GM12878 (cell line): ENCODE measurements around the gene CDK17. TPM values are rescaled to one million over a fixed set of nuclear protein-coding genes. Genes with fewer than 3 reads are reported as not detected.
A peak's percentile ranks its signal among the peaks of the same experiment; 100 is the strongest.

Experiments
- CEBPB ChIP-seq, 2 experiments: fragments of 150-350 bp in 1 of 2; IDR thresholded peaks; 2 replicates each; pipeline ENCODE4 v1.6.1; 2012 to 2014; ENCODE audit warnings: low read depth in 2 of 2, low read length in 2 of 2, borderline replicate concordance in 1 of 2, inconsistent platforms in 1 of 2
- ESRRA ChIP-seq: IDR thresholded peaks from 2 replicates; pipeline ENCODE4 v1.6.1; 2012; ENCODE audit warnings: mild to moderate bottlenecking, low read length, improper control_type of control experiment
- FOXM1 ChIP-seq: IDR thresholded peaks from 2 replicates; pipeline ENCODE4 v1.6.1; 2012; ENCODE audit warnings: low read depth, mild to moderate bottlenecking, inconsistent platforms, low read length, moderate library complexity
- HDGF ChIP-seq: fragments of 450-650 bp; IDR thresholded peaks from 2 replicates; pipeline ENCODE4 v1.6.1; 2016; ENCODE audit warnings: antibody characterized with exemption
- POLR2AphosphoS2 ChIP-seq: IDR thresholded peaks from 2 replicates; pipeline ENCODE4 v1.6.1; 2011; ENCODE audit warnings: low read depth, mild to moderate bottlenecking, low read length, improper control_type of control experiment, moderate library complexity
- POU2F2 ChIP-seq: IDR thresholded peaks from 3 replicates; pipeline ENCODE4 v1.6.1; 2011; ENCODE audit warnings: low read depth, mild to moderate bottlenecking, low read length, borderline replicate concordance
- RELA ChIP-seq: fragments of 450-650 bp; IDR thresholded peaks from 2 replicates; pipeline ENCODE4 v1.8.0; 2014; ENCODE audit warnings: borderline replicate concordance; ENCODE audit not compliant: partially characterized antibody
- RELB ChIP-seq: fragments of 450-650 bp; IDR thresholded peaks from 2 replicates; pipeline ENCODE4 v1.6.1; 2017; ENCODE audit warnings: low read depth, mild to moderate bottlenecking, moderate library complexity
- RUNX3 ChIP-seq: IDR thresholded peaks from 2 replicates; pipeline ENCODE4 v1.6.1; 2012; ENCODE audit warnings: low read length, inconsistent platforms
- SMC3 ChIP-seq: IDR thresholded peaks from 2 replicates; pipeline ENCODE4 v1.6.1; 2011; ENCODE audit warnings: low read length, improper control_type of control experiment, borderline replicate concordance
- TBL1XR1 ChIP-seq: IDR thresholded peaks from 2 replicates; pipeline ENCODE4 v1.6.1; 2012; ENCODE audit warnings: low read depth, low read length, improper control_type of control experiment
- TCF3 ChIP-seq: IDR thresholded peaks from 2 replicates; pipeline ENCODE4 v1.6.1; 2012; ENCODE audit warnings: low read depth, mild to moderate bottlenecking, low read length, borderline replicate concordance; ENCODE audit not compliant: insufficient read depth
- TCF7 ChIP-seq: IDR thresholded peaks from 2 replicates; pipeline ENCODE4 v1.6.1; 2014; ENCODE audit warnings: antibody characterized with exemption, borderline replicate concordance
- WRNIP1 ChIP-seq: IDR thresholded peaks from 2 replicates; pipeline ENCODE4 v1.6.1; 2011; ENCODE audit warnings: low read depth, low read length, improper control_type of control experiment, borderline replicate concordance
- YY1 ChIP-seq: IDR thresholded peaks from 2 replicates; pipeline ENCODE4 v1.6.1; 2011; ENCODE audit warnings: low read depth, mild to moderate bottlenecking, low read length
- ZBTB4 ChIP-seq: fragments of 450-650 bp; formaldehyde crosslinking; IDR thresholded peaks from 2 replicates; pipeline ENCODE4 v1.4.0; 2022; ENCODE audit warnings: mild to moderate bottlenecking, moderate library complexity
- ZBTB40 ChIP-seq: fragments of 450-650 bp; IDR thresholded peaks from 2 replicates; pipeline ENCODE4 v1.6.1; 2016; ENCODE audit warnings: mild to moderate bottlenecking, moderate library complexity, borderline replicate concordance
- ZNF384 ChIP-seq: IDR thresholded peaks from 2 replicates; pipeline ENCODE4 v1.6.1; 2012; ENCODE audit warnings: low read depth, mild to moderate bottlenecking, low read length, improper control_type of control experiment, borderline replicate concordance
- polyA plus RNA-seq, 11 experiments: library from polyadenylated mRNA; depleted of rRNA in 4 of 11; unstranded in 6 of 11; stranded (reverse) in 5 of 11; fragments of >200 nt; fragmentation: Nextera tagmentation in 4 of 11; fragmentation: Illumina TruSeq in 1 of 11; extraction: Ambion mirVana in 4 of 11; extraction: Trizol in 1 of 11; gene quantifications; 1 replicate in 1 of 11; 2 replicates in 10 of 11; pipeline versions ENCODE4 v1.2.1 to v1.2.3, GENCODE V29; 2011 to 2016; ENCODE audit warnings: inconsistent platforms in 2 of 11, missing spikeins in 2 of 11, low read depth in 1 of 11
- total RNA-seq, 4 experiments: library from RNA; depleted of rRNA in 3 of 4; stranded (reverse); fragments of >200 nt in 3 of 4; fragmentation: Illumina TruSeq in 1 of 4; extraction: Trizol in 1 of 4; gene quantifications; 2 replicates each; pipeline versions ENCODE4 v1.2.1 to v1.2.3, GENCODE V29; 2013 to 2021
- TF ChIP-seq, protein P1 (sequence below): IDR thresholded peaks from 2 replicates; pipeline ENCODE4 v1.6.1; 2011; ENCODE audit warnings: mild to moderate bottlenecking, low read depth, low read length, moderate library complexity; ENCODE audit not compliant: insufficient replicate concordance

Gene CDK17
- total and polyA plus RNA-seq, 10 of the 15 experiments (the other 5 are each of a cell fraction or from before 2014, with no cell fraction given), result 5.6 to 45.6 (median 18.3) TPM

DNA sequence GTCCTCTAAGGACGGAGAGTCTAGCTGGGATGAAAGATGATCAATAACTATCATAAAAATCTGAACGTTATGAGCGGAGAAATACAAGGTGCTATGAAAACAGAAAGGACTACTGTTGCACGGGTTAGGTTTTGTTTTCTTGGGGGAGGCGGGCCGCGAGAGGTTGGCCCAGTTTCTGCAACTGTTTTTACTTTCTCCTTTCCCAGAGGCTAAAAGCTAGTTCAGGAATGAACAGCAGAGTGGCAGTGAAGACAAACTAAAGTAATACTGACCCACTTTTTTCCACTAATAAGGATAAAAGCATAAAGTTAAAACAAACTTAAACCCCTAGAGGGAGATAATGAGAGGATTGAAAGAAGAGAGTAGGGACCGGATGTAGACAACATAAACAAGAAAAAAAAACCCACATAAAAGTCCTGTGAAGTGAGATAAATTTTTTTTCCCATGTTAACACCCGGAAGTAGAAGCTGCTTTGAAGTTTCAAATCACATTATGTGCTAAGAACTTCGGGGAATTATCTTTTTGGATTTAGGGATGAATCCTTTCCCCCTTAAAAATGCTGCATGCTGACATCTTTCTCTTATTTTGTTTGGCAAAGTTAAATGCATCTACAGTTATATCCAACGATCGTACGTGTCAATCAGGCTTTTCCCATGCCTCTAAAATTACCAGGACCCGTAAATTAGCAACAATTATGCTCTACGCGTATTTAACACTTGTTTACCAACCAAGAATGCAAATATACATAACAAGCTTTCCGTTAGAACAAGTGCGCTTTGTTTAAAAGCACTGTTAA lies 1.0 kb upstream of the CDK17 start (continued):
- TF ChIP-seq TCF3 (no peak), SMC3 (peak; percentile 38; the same call in 1 of the 2 replicates), RUNX3 (peak; percentile 81), RELA (no peak), FOXM1 (no peak), RELB (no peak), ZNF384 (peak; percentile 97), ZBTB4 (CRISPR knock-in tag) (no peak), CEBPB (IDR thresholded peaks at IDR 0.05; ENCODE audit: borderline replicate concordance in 1 of 2, low read depth in 2 of 2, low read length in 2 of 2) (no peak), YY1 (no peak), POLR2AphosphoS2 (no peak), TCF7 (peak; percentile 92), HDGF (no peak), POU2F2 (no peak), ZBTB40 (peak; percentile 72; the same call in 1 of the 2 replicates), WRNIP1 (no peak), ESRRA (no peak), TBL1XR1 (peak; percentile 45; the same call in 1 of the 2 replicates)
- TF ChIP-seq, protein P1, sequence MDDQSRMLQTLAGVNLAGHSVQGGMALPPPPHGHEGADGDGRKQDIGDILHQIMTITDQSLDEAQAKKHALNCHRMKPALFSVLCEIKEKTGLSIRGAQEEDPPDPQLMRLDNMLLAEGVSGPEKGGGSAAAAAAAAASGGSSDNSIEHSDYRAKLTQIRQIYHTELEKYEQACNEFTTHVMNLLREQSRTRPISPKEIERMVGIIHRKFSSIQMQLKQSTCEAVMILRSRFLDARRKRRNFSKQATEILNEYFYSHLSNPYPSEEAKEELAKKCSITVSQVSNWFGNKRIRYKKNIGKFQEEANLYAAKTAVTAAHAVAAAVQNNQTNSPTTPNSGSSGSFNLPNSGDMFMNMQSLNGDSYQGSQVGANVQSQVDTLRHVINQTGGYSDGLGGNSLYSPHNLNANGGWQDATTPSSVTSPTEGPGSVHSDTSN, result no peak
